22Rv1 (cell line): Measurements from ENCODE around the gene OAF.

Experiments
- ZFX ChIP-seq: fragments of 450-650 bp; IDR thresholded peaks from 2 replicates; pipeline ENCODE4 v1.6.1; 2017; ENCODE audit warnings: antibody characterized with exemption, borderline replicate concordance
- TF ChIP-seq, protein P1 (sequence below): fragments of 450-650 bp; IDR thresholded peaks from 2 replicates; pipeline ENCODE4 v1.5.1; 2017; ENCODE audit warnings: mild to moderate bottlenecking

DNA sequence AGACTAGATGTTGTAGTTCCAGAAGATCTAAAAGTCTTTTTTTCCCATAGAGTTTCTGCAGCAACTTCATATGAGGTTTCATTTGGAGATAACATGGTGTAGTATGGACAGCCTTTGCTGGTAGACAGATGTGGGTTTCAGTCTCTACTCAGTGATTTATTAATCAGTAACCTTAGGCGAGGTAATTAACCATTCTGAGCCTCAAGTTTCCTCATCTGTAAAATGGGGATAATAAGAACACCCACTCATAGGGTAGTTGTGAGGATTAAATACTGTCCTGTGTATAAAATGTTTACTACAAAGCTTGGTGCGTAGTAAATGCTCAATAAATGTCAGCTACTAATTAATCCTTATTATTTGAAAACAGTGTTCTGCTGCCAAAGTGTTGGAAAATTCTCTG is 45.9 kb downstream of the OAF start:
- TF ChIP-seq, protein P1, sequence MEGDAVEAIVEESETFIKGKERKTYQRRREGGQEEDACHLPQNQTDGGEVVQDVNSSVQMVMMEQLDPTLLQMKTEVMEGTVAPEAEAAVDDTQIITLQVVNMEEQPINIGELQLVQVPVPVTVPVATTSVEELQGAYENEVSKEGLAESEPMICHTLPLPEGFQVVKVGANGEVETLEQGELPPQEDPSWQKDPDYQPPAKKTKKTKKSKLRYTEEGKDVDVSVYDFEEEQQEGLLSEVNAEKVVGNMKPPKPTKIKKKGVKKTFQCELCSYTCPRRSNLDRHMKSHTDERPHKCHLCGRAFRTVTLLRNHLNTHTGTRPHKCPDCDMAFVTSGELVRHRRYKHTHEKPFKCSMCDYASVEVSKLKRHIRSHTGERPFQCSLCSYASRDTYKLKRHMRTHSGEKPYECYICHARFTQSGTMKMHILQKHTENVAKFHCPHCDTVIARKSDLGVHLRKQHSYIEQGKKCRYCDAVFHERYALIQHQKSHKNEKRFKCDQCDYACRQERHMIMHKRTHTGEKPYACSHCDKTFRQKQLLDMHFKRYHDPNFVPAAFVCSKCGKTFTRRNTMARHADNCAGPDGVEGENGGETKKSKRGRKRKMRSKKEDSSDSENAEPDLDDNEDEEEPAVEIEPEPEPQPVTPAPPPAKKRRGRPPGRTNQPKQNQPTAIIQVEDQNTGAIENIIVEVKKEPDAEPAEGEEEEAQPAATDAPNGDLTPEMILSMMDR = no peak
- no peak for TF ChIP-seq ZFX
